Activated CD8-positive, alpha-beta T cell treated with anti-CD3 and anti-CD28 coated beads for 36 hours (primary cell): Measurements from ENCODE around the gene IRX4. TPM values are rescaled to one million over a fixed set of nuclear protein-coding genes. Genes with fewer than 3 reads are reported as not detected.

ENCODE experiments used
- ATAC-seq: fragments of 200-7000 bp; cut with Tn5 transposase; one replicate; pipeline ENCODE4 v1.10.0; 2021; ENCODE audit warnings: mild to moderate bottlenecking, moderate library complexity
- CTCF ChIA-PET: fragments of 350-600 bp; sonication (Branson Sonifier 250); formaldehyde crosslinking; loops from one replicate; lab custom pipeline; 2021; ENCODE audit warnings: antibody characterized with exemption; lab: Charles Lee
- POLR2A ChIA-PET: fragments of 350-600 bp; sonication (Branson Sonifier 250); formaldehyde crosslinking; loops from one replicate; lab custom pipeline; 2021; ENCODE audit warnings: antibody characterized with exemption; lab: Charles Lee
- DNase-seq: peaks from one replicate; pipeline ENCODE4 v3.0.0-alpha.2; 2020
- H3K27ac Mint-ChIP-seq: one replicate; pipeline ENCODE4 v1.8.0; 2021; ENCODE audit warnings: mild to moderate bottlenecking, mixed read lengths
- H3K27me3 Mint-ChIP-seq: one replicate; pipeline ENCODE4 v1.8.0; 2021; ENCODE audit warnings: mixed read lengths
- H3K36me3 Mint-ChIP-seq: one replicate; pipeline ENCODE4 v1.8.0; 2021; ENCODE audit warnings: low read depth, mixed read lengths
- H3K4me1 Mint-ChIP-seq: one replicate; pipeline ENCODE4 v1.8.0; 2021; ENCODE audit warnings: low read depth, mixed read lengths
- H3K4me3 Mint-ChIP-seq: one replicate; pipeline ENCODE4 v1.8.0; 2021; ENCODE audit warnings: mild to moderate bottlenecking, moderate library complexity, mixed read lengths
- H3K9me3 Mint-ChIP-seq: one replicate; pipeline ENCODE4 v1.8.0; 2021; ENCODE audit warnings: mixed read lengths
- intact Hi-C: fragments of 100-400 bp; cut with micrococcal nuclease; formaldehyde crosslinking; loops from one replicate; pipeline ENCODE4 v1.10.0; 2022
- total RNA-seq, 2 experiments: library from RNA; stranded (reverse); gene quantifications; one replicate each; pipeline ENCODE4 v1.2.3, GENCODE V29; 2021
- TF ChIP-seq, protein P1 (sequence below): fragments of 200-600 bp; IDR thresholded peaks from one replicate; pipeline ENCODE4 v1.8.0; 2022; ENCODE audit warnings: antibody characterized with exemption, mild to moderate bottlenecking

Gene IRX4
- total RNA-seq, 2 experiments from 2014 or later, result not detected

DNA sequence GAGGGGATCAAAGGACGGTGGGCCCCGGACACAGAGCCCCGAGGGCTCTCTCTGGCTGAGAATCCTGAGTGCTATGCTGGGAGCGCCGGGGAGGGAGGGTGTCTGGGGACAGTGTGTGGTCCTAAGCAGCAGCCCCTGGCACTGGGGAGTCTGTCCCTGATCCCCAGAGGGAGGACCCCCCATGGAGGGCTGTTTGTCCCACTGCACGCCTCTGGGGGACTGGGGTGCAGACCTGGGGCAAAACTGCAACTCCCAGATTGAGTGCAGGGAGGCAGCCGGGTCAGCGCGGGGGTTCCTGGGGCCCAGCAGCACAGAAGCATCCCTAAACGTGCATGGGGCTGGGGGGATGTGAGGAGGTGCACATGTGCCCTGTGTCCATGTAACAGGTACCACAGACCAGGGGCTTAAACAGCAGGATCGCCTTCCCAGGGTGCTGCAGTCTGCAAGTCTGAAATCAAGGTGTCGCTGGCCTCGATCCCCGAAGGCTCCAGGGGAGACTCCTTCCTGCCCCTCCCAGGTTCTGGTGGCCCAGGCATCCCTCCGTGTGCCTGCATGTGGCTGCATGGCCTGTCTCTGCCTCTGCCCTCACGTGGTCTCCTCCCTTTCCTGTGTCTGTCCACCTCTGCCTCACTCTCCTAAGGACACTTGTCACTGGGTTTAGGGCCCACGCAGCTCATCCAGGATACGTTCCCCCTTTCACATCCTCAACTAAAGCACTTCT lies 35.9 kb upstream of the IRX4 start:
- H3K36me3 Mint-ChIP-seq, result no peaks in the 10 kb centered on the region
- DNase-seq (no peak), ATAC-seq (no peak)
- intact Hi-C loops, result no loop called here
- peaks cover 1% of the 10 kb centered on the region for H3K27me3 Mint-ChIP-seq
- no peak overlapping the region for H3K4me3 Mint-ChIP-seq
- no peaks in the 10 kb centered on the region for H3K4me1 Mint-ChIP-seq
- ChIA-PET POLR2A (no interaction called here), CTCF (no interaction called here)
- H3K27ac Mint-ChIP-seq, result no peak overlapping the region
- no peaks in the 10 kb centered on the region for H3K9me3 Mint-ChIP-seq
- TF ChIP-seq, protein P1, sequence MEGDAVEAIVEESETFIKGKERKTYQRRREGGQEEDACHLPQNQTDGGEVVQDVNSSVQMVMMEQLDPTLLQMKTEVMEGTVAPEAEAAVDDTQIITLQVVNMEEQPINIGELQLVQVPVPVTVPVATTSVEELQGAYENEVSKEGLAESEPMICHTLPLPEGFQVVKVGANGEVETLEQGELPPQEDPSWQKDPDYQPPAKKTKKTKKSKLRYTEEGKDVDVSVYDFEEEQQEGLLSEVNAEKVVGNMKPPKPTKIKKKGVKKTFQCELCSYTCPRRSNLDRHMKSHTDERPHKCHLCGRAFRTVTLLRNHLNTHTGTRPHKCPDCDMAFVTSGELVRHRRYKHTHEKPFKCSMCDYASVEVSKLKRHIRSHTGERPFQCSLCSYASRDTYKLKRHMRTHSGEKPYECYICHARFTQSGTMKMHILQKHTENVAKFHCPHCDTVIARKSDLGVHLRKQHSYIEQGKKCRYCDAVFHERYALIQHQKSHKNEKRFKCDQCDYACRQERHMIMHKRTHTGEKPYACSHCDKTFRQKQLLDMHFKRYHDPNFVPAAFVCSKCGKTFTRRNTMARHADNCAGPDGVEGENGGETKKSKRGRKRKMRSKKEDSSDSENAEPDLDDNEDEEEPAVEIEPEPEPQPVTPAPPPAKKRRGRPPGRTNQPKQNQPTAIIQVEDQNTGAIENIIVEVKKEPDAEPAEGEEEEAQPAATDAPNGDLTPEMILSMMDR, result no peak

DNA sequence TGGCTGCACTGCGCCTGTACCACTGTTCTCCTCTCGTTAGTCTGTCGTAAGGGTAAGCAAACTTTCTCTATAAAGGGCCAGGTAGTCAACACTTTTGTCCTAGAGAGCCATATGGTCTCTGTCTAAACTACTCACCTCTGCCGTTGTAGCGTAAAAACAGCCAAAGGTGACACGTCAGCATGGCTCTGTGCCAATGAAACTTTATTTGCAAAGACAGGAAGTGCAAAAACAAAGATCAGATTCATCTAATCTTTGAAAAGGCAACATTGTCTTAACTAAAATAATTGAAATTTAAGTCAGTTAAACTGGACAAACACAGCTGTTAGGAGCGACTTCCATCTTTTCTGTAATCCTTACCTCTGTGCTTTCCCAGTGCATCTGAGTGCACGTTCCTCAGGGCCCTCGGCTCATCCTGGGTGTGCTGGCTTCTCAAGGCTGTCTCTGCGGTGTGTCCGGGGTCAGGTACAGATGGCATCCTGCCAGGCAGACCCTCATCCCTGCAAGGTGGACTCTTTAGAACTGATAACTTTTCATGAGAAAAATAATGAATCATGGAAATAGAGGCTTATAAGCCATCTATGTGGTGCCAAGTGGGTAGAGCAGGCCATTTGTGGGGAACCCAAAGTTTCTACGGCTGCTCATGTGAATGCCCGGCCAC lies 35.2 kb upstream of the IRX4 start:
- Mint-ChIP-seq H3K27ac (no peak overlapping the region), H3K27me3 (peaks cover 1% of the 10 kb centered on the region), H3K4me3 (no peak overlapping the region), H3K36me3 (no peaks in the 10 kb centered on the region), H3K9me3 (no peaks in the 10 kb centered on the region), H3K4me1 (no peaks in the 10 kb centered on the region)
- ChIA-PET CTCF (no interaction called here), POLR2A (no interaction called here)
- DNase-seq, result no peak
- ATAC-seq, result no peak
- intact Hi-C loops, result no loop called here
- TF ChIP-seq, protein P1, result no peak

DNA sequence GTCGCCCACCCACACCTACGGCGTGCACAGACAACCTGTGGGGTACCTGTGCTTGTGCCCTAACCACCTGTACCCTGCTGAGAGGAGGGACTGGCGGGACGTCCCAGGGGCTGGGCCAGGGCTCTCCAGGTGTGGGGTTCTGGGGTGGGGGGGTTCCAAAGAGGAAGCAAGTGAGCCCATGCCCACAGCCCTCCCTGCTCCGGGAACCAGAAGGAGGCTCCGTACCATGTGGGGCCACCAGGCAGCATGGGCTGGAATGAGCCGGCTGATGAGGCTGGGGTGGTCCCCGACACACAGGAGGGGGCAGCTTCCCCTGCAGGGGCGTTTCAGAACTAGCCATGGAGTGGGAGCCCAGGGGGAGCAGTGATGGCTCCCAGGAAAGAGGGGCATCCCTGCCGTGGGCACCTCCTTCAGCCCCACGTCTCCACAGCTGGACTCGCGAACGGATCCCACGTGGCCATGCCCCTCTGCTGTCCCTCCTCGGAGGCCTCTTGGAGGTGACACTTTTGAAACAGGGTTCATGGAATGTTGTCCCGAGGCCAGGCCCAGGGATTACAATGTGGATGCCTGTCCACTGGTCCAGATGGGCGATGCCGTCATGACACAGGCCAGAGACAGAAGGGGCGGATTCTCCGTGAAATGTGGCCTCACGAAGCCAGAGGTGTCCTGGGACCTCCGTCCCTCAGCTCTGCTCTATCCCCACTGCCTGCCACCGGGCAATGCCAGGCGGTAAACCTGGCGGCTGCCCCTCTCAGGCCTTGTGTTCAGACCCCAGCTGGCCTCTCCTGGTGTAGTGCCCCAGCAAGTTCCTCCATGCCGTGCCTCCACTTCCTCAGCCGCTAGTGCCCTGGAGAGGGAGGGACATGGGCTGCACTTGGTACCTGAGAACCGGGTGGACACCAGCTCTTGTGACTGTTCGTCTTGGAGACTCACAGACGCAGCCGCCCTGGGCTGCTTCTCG lies 33.6 kb upstream of the IRX4 start:
- POLR2A ChIA-PET, result no interaction called here
- intact Hi-C loops, result no loop called here

DNA sequence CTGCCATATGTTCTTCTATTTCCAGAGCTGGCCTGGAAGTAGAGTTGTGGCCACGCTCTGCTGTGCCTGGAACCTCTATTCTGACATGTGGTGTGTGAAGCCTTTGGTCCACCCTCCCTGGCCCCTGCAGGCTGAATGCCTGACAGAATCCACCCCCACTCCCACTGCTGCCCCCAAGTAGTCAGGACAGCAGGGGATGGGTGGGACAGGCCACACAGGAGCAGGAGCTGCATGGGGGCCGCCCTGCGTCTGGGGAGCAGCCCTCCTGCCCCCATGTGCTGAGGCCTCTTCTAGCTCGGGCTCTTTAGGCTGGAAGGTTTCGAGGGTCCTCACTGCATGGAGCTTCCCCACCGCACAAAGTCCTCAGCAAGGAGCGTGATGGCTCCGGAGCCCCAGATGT lies 32.6 kb upstream of the IRX4 start:
- DNase-seq (no peak), ATAC-seq (no peak)
- CTCF ChIA-PET, result no interaction called here
- Mint-ChIP-seq H3K36me3 (no peaks in the 10 kb centered on the region), H3K27me3 (no peaks in the 10 kb centered on the region), H3K4me1 (no peaks in the 10 kb centered on the region), H3K27ac (no peak overlapping the region), H3K4me3 (no peak overlapping the region), H3K9me3 (no peaks in the 10 kb centered on the region)
- TF ChIP-seq, protein P1, result no peak
- POLR2A ChIA-PET, result no interaction called here
- intact Hi-C loops, result no loop called here

More for the DNA sequence above, 33.6 kb upstream of the IRX4 start:
- DNase-seq, result no peak
- H3K4me3 Mint-ChIP-seq, result no peak overlapping the region
- no peak for ATAC-seq
- TF ChIP-seq, protein P1, result no peak
- no peaks in the 10 kb centered on the region for H3K36me3 Mint-ChIP-seq
- no peaks in the 10 kb centered on the region for H3K27me3 Mint-ChIP-seq
- H3K4me1 Mint-ChIP-seq, result no peaks in the 10 kb centered on the region
- no peak overlapping the region for H3K27ac Mint-ChIP-seq
- no peaks in the 10 kb centered on the region for H3K9me3 Mint-ChIP-seq
- CTCF ChIA-PET, result no interaction called here
